GM10248 (cell line): ENCODE results near the gene USP34.
"Not testable (repeated sequence)": the region's sequence is repeated elsewhere in the genome, so short reads cannot be mapped to it uniquely, and the experiment has no call there.

ENCODE experiments used
- CTCF ChIA-PET: fragments of 300-600 bp; sonication (Branson Sonifier 250); formaldehyde crosslinking; extraction: SDS; loops from one replicate; lab custom pipeline; 2021; ENCODE audit warnings: antibody characterized with exemption; lab: Yijun Ruan, JAX
- POLR2A ChIA-PET: fragments of 350-650 bp; sonication (Branson Sonifier 250); formaldehyde crosslinking; extraction: SDS; loops from one replicate; lab custom pipeline; 2020; ENCODE audit warnings: antibody characterized with exemption; lab: Yijun Ruan, JAX
- DNase-seq: peaks from one replicate; pipeline ENCODE4 v3.0.0; 2012; ENCODE audit errors: extremely low spot score
- CTCF ChIP-seq: IDR thresholded peaks from 2 replicates; pipeline ENCODE4 v1.5.1; 2012; ENCODE audit warnings: mild to moderate bottlenecking, low read depth; ENCODE audit errors: extremely low read depth, missing control alignments, control extremely low read depth

Gene USP34

GRCh38 chr2:61173116-61173515, 297.8 kb downstream of the USP34 start:
- no peak for DNase-seq
- TF ChIP-seq CTCF = no peak
- POLR2A ChIA-PET = no interaction called here
- CTCF ChIA-PET = interaction anchor here (0.7 to 1.9 kb wide), 4 partner anchors 12 to 16 kb away, joined by 3 to 4 read pairs (median 3); no protein-coding TSS in a partner anchor

- CTCF ChIA-PET = interaction anchor here (0.9 to 1.4 kb wide), 3 partner anchors 15 to 22 kb away, joined by 3 read pairs; no protein-coding TSS in a partner anchor
These were observed 298.2 kb downstream of the USP34 start for GRCh38 chr2:61172671-61173070.

GRCh38 chr2:61167579-61167978, 303.3 kb downstream of the USP34 start:
- CTCF ChIA-PET = interaction anchor here (2.0 kb wide), 1 partner anchor 17 kb away, joined by 5 read pairs; no protein-coding TSS in a partner anchor
- DNase-seq = no peak
- POLR2A ChIA-PET = interaction anchor here (0.6 kb wide), 1 partner anchor 21 kb away, joined by 6 read pairs; no protein-coding TSS in a partner anchor
- TF ChIP-seq CTCF = no peak

More at GRCh38 chr2:61172671-61173070, 298.2 kb downstream of the USP34 start:
- no peak for DNase-seq
- TF ChIP-seq CTCF = no peak
- POLR2A ChIA-PET = no interaction called here

GRCh38 chr2:61165946-61166345, 304.9 kb downstream of the USP34 start:
- ChIA-PET CTCF (interaction anchor here (1.4 to 1.6 kb wide), 2 partner anchors 13 to 51 kb away, joined by 3 read pairs; no protein-coding TSS in a partner anchor), POLR2A (no interaction called here)
- TF ChIP-seq CTCF = no peak
- DNase-seq = no peak

- DNase-seq, CTCF ChIA-PET, POLR2A ChIA-PET: not testable (repeated sequence)
These were observed 305.8 kb downstream of the USP34 start for GRCh38 chr2:61165082-61165481.

GRCh38 chr2:61162721-61163120, 308.2 kb downstream of the USP34 start:
- no peak for DNase-seq
- ChIA-PET POLR2A (no interaction called here), CTCF (interaction anchor here (1.6 kb wide), 1 partner anchor 18 kb away, joined by 3 read pairs; no protein-coding TSS in a partner anchor)
- no peak for TF ChIP-seq CTCF

- ChIA-PET POLR2A (interaction anchor here (1.4 kb wide), 1 partner anchor 15 kb away, joined by 6 read pairs; no protein-coding TSS in a partner anchor), CTCF (interaction anchor here (1.1 to 1.6 kb wide), 2 partner anchors 16 to 17 kb away, joined by 3 read pairs; no protein-coding TSS in a partner anchor)
- no peak for TF ChIP-seq CTCF
- DNase-seq = no peak
These were observed 309.0 kb downstream of the USP34 start, which contains the start of gene C2orf74 for GRCh38 chr2:61161888-61162287. Gene C2orf74 (plus strand): TSS chr2:61162188. CDS start chr2:61162515, 327 bp downstream.
